ENCODE results near the gene CYP2W1.
A peak's percentile ranks its signal among the peaks of the same experiment; 100 is the strongest.
"Not testable (repeated sequence)": the region's sequence is repeated elsewhere in the genome, so short reads cannot be mapped to it uniquely, and the experiment has no call there.

The CYP2W1 gene

DNA sequence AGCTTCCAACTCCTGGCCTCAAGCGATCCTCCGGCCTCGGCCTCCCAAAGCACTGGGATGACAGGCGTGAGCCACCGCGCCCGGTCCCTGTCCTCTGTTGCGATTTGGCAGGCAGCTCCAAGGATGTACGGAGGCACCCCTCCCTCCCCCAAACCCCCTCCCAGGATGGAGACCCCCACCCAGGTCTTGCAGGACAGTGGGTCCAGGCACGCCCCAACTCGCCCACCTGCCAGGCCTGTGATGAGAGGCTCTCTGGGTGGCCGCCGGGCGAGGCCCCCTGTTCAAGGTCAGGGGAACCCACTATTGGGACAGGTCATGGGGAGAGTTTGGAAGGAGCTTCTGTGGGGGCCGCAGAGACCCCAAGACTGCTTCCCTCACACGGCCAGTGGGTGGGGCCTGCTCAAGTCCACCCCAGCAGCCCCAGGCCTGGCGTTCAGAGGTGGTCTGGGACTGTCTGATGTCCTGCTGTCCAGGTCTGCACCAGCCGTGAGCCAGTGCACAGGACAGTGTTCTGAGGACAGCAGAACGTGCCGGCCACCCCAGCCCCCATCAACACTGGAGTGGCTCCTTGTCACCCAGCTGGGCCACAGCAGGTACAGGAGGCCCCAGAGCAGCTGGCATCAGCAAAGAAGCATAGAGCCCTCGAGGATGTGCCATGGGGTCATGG lies 31.0 kb upstream of the CYP2W1 start:
- no peak for DNase-seq

DNA sequence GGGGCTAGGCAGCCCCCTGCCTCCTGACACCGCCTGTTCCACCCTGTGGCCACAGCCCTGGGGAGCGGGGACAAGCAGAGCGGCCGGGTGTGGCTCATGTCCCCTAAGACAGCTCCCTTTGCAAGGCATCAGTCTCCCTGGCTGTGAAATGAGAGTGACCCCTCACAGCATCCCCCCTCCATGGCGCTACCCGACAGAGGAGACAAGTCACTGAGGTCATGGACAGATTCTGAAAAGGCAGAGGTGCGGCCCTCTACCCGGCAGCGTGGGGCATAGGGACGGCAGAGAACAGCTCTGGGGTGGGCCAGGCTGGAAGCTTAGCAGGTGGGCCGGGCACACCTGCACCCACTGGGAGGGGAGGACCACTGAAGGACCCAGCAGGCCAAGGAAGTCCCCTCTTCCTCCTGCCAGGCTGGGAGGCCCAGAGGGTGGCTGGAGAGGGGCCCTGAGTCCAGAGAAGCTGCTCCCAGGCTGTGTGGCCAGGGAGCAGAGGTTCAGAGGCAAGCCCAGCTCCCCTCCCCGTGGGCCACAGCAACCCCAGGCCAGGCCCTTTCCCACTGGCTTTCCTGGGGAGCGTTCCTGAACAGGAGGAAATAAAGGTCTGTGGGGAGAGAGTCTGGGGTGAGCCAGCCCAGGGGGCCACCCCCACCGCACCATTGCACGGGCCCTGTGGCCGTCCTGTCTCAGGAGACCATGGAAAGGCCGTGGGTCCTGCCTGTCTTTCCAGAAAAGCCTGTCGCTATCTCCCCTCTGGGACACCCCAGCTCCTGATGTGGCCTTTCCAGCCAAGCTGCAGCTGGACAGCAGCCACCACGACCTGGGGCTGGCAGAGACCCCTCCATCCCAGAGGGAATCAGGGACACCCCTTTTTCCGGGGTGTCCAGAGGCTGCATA lies 30.2 kb upstream of the CYP2W1 start:
- DNase-seq: no peak

- DNase-seq: peak; percentile 66
Observed at GRCh38 chr7:953547-954327, 29.2 kb upstream of the CYP2W1 start.

GRCh38 chr7:954330-955238 lies 28.4 kb upstream of the CYP2W1 start, which contains the start of gene ADAP1:
ADAP1 (minus strand) TSS chr7:954680; CDS start chr7:954477, 203 bp downstream.
- peak; percentile 70 for DNase-seq

GRCh38 chr7:956031-956430 lies 26.9 kb upstream of the CYP2W1 start:
- no peak for DNase-seq

- DNase-seq: peak; percentile 60
Observed at GRCh38 chr7:957418-958220, 25.4 kb upstream of the CYP2W1 start.

DNA sequence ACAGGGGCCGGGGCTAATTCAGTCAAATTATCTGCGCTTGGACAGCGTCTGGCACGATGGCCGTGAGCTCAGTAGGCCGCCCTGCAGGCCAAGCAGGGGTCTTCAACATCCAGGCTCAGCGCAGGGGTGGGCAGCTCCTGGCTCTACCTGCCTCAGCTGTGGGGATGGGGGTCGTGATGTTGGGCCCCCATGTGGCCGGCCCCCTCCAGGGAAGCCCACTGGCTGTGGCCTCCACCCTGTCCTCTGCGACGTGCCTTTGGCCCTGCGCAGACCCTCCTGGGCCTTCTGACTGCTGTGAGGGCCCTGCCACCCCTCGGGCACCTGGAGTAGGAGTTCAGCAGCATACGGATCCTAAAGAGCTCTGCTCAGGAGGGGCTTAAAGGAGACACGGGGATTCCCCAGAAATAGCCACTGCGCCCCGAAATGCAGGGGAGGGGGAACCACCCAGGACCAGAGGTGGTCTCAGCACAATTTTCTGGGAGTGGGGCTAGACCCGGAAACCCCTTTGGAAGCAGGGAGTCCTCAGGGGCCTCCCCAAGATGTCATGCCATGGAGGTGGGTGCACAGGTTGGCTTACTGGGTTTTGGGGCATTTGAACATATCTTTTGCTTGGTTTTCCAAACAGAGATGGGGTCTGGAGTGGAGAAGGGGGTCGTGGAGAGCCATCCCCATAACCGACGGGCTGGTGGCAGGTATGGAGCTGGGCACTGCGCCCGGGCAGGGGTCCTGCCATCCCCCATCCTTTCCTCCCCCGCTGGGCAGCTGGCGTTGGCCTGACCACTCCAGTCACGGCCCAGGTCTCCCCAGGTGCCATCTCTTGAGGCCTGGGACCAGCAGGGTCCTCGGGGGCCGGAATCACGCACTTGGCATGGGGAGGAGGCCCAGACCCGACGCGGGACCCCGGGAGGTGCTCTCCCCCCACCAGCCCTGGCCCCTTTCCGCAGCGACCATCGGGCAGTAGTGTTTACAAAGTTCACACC lies 24.5 kb upstream of the CYP2W1 start:
- no peak for DNase-seq

- DNase-seq: no peak
Observed at GRCh38 chr7:959271-959670, 23.7 kb upstream of the CYP2W1 start.

DNA sequence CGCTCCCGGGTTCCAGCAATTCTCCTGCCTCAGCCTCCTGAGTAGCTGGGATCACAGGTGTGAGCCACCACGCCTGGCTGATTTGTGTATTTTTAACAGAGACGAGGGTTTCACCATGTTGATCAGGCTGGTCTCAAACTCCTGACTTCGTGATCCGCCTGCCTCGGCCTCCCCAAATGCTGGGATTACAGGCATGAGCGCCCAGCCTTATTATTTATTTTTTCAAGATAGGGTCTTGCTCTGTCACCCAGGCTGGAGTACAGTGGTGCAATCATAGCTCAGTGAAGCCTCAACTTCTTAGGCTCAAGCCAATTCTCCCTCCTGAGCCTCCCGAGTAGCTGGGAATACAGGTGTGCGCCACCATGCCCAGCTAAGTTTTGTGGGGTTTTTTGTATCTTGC lies 23.2 kb upstream of the CYP2W1 start:
- DNase-seq: not testable (repeated sequence)

DNA sequence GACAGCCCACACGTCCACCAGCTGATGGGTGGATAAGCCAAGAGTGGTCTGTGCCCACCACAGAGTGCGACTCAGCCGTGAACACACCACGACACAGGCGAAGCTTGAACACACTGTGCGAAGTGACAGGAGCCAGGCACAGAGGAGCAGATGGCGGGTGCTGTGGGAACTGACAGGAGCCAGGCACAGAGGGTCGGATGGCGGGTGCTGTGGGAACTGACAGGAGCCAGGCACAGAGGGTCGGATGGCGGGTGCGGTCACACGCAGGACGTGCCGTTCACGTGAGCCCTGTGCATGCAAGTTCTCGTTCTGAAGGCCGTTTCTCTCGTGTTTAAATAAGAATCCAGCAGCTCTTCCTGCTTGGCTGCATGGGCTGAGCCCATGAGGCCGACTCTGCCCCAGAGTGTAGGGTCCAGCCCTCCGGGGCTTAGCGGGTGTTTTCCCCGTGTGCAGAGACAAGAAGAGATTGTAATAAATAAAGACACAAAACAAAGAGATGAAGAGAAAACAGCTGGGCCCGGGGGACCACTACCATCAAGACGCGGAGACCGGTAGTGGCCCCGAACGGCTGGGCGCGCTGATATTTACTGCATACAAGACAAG lies 22.6 kb upstream of the CYP2W1 start:
- no peak for DNase-seq

- not testable (repeated sequence) for DNase-seq
Observed at GRCh38 chr7:960972-961371, 22.0 kb upstream of the CYP2W1 start.

GRCh38 chr7:961546-962400 lies 21.2 kb upstream of the CYP2W1 start:
- DNase-seq: no peak

DNA sequence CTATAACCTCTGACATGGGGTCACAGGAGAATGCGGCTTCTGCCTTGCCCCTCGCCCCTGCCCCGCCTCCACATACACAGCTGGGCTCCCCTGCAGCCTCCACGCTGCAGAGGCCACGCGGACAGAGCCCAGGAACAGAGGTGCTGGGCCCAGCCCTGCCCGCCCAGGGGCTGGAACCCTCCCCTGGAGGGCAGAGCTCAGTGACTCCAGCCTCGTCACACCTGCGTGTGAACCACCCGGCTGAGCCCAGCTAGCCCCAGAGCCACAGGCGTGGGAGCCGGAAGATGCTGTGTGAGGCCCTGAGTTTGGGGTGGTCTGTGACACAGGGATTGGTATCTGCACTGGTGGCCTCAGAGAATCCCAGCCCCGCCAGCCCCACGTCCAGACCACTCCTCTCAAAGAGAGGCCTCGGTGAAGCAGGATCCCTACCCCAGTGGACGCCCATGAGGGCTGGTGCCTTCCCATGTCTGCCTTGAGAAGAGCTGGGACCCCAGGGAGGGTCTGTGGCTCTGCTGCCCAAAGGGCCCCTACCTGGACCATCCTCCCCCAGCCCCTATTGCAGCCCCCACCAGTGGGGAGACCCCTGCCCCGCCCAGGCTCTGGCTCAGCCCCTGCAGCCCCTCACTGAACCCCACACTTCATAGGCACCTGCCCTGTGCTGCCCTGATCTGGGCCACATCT lies 20.4 kb upstream of the CYP2W1 start:
- DNase-seq: no peak

DNA sequence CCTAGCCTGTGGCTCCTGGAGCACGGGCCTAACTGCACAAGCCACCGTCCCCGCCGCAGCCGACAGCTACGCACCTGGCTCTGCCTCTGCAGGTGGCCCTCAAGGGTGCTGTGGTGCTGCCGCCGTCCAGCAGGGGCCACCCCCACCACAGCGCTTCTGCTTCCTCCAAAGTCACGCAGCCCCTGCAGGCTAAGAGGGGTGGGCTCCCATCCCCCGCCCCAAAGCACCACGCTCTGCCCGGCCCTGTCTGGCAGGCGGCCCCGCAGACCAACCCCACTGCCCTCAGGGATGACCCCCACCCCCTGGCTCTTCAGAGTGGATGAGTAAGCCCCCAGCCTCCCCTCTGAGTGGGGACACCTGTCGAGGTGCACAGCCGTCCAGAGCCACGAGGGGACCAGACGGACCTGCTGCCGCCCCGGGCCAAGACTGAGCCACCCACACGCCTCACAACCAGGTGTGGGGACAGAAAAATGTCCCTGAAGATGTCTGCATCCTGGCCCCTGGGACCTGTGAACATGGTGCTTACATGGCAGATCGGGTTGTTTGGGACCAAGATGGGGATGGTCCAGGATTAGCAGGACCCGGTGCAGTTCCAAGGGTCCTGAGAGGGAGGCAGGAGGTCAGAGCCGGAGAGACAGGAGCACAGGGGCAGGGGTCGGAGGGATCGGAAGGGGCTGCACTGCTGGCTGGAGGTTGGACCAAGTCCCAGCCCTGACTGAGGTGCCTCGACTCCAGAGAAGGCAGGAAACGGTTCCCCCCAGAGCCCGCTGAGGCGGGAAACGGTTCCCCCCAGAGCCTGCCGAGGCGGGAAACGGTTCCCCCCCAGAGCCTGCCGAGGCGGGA lies 19.5 kb upstream of the CYP2W1 start:
- DNase-seq: no peak

- no peak for DNase-seq
Observed at GRCh38 chr7:964401-965231, 18.4 kb upstream of the CYP2W1 start.
